Endothelial cell of umbilical vein (primary cell): ENCODE data around the gene ZNF423. TPM values are rescaled to one million over a fixed set of nuclear protein-coding genes. Genes with fewer than 3 reads are reported as not detected.

ENCODE experiments used
- BruUV-seq: library from RNA; stranded (reverse); fragments of 400-500 nt; replicated peaks from 2 replicates; lab custom pipeline; 2021; lab: Mats Ljungman, UMichigan
- CTCF ChIA-PET: fragments of 300-600, 350-600 bp; sonication (Branson Sonifier 250); formaldehyde crosslinking; loops from one replicate; lab custom pipeline; 2021; ENCODE audit warnings: antibody characterized with exemption, inconsistent platforms; lab: Charles Lee
- POLR2A ChIA-PET: fragments of 300-600, 350-600 bp; sonication (Branson Sonifier 250); formaldehyde crosslinking; loops from one replicate; lab custom pipeline; 2021; ENCODE audit warnings: antibody characterized with exemption, inconsistent platforms; lab: Charles Lee
- DNase-seq: peaks from one replicate; pipeline ENCODE4 v3.0.0-alpha.2; 2011; ENCODE audit warnings: low read depth, low spot score
- FAIRE-seq: peaks from 2 replicates; lab custom pipeline; 2011; peaks lifted over from hg19 to GRCh38; lab: Jason Lieb, UNC
- H2AFZ ChIP-seq: 2 replicates; pipeline ENCODE4 v1.6.0; 2012; ENCODE audit warnings: low read depth, low read length, control low read depth, inconsistent platforms
- H3K27ac ChIP-seq: 2 replicates; pipeline ENCODE4 v1.5.1; 2011; ENCODE audit warnings: low read depth, mild to moderate bottlenecking, control low read depth, low read length, moderate library complexity; ENCODE audit not compliant: insufficient read depth
- H3K27me3 ChIP-seq, 2 experiments: 2 replicates each; pipeline versions ENCODE4 v1.6.0 to v1.6.1; 2011; ENCODE audit warnings: low read length in 2 of 2, mixed read lengths in 1 of 2; ENCODE audit not compliant: control insufficient read depth in 2 of 2, insufficient read depth in 2 of 2
- H3K36me3 ChIP-seq, 2 experiments: 2 replicates in 1 of 2; 3 replicates in 1 of 2; pipeline ENCODE4 v1.5.1; 2011; ENCODE audit warnings: low read length in 2 of 2, mild to moderate bottlenecking in 1 of 2, moderate library complexity in 1 of 2; ENCODE audit not compliant: control insufficient read depth in 2 of 2, insufficient read depth in 2 of 2; ENCODE audit errors: extremely low read depth in 1 of 2
- H3K4me1 ChIP-seq: 3 replicates; pipeline ENCODE4 v1.5.1; 2011; ENCODE audit warnings: mild to moderate bottlenecking, low read length; ENCODE audit not compliant: control insufficient read depth, insufficient read depth; ENCODE audit errors: extremely low read depth
- H3K4me2 ChIP-seq: 2 replicates; pipeline ENCODE4 v1.6.1; 2011; ENCODE audit warnings: low read length, control low read depth, mixed read lengths; ENCODE audit not compliant: insufficient read depth
- H3K4me3 ChIP-seq, 3 experiments: fragments of 200-600 bp in 1 of 3; sonication (generic), shearing (Covaris generic) in 1 of 3; replicated peaks in 1 of 3; 2 replicates each; pipeline ENCODE4 v1.5.1; 2011 to 2016; ENCODE audit warnings: control low read depth in 3 of 3, low read length in 3 of 3, mild to moderate bottlenecking in 2 of 3, inconsistent platforms in 1 of 3, low read depth in 1 of 3, moderate library complexity in 1 of 3; ENCODE audit not compliant: insufficient read depth in 1 of 3
- H3K79me2 ChIP-seq: 2 replicates; pipeline ENCODE4 v1.6.0; 2012; ENCODE audit warnings: low read length, inconsistent platforms; ENCODE audit not compliant: control insufficient read depth, insufficient read depth
- H3K9ac ChIP-seq: replicated peaks from 2 replicates; pipeline ENCODE3; 2011; ENCODE audit warnings: low read length, control low read depth; ENCODE audit not compliant: insufficient read depth; ENCODE audit errors: extremely low read depth
- H3K9me1 ChIP-seq: replicated peaks from 3 replicates; pipeline ENCODE4 v1.6.0; 2011; ENCODE audit warnings: mild to moderate bottlenecking, low read length; ENCODE audit not compliant: control insufficient read depth, insufficient read depth; ENCODE audit errors: extremely low read depth
- H3K9me3 ChIP-seq: replicated peaks from 2 replicates; pipeline ENCODE4 v1.5.1; 2012; ENCODE audit warnings: low read length, inconsistent platforms; ENCODE audit not compliant: control insufficient read depth, insufficient read depth
- H4K20me1 ChIP-seq: replicated peaks from 2 replicates; pipeline ENCODE3; 2011; ENCODE audit warnings: mild to moderate bottlenecking, low read length; ENCODE audit not compliant: control insufficient read depth, insufficient read depth; ENCODE audit errors: extremely low read depth
- CTCF ChIP-seq, 2 donors: IDR thresholded peaks; 1 replicate in 1 of 2; 2 replicates in 1 of 2; pipeline ENCODE4 v1.5.1; 2011; ENCODE audit warnings: low read length in 2 of 2, mild to moderate bottlenecking in 2 of 2, moderate library complexity in 2 of 2, control low read depth in 1 of 2, inconsistent platforms in 1 of 2, low read depth in 1 of 2; ENCODE audit not compliant: insufficient read depth in 1 of 2; ENCODE audit errors: extremely low read depth in 1 of 2
- EZH2 ChIP-seq: IDR thresholded peaks from 2 replicates; pipeline ENCODE4 v1.6.1; 2012; ENCODE audit warnings: borderline replicate concordance, low read depth, mild to moderate bottlenecking, moderate library complexity, low read length, inconsistent platforms; ENCODE audit not compliant: severe bottlenecking
- FOS ChIP-seq: IDR thresholded peaks from 2 replicates; pipeline ENCODE4 v1.6.1; 2011; ENCODE audit warnings: mild to moderate bottlenecking, low read length, moderate library complexity, borderline replicate concordance; ENCODE audit not compliant: insufficient read depth
- GATA2 ChIP-seq: IDR thresholded peaks from 2 replicates; pipeline ENCODE4 v1.7.0; 2011; ENCODE audit warnings: low read depth, mild to moderate bottlenecking, moderate library complexity, mixed read lengths, low read length; ENCODE audit not compliant: insufficient read length, insufficient read depth
- JUN ChIP-seq: IDR thresholded peaks from 2 replicates; pipeline ENCODE4 v1.6.1; 2011; ENCODE audit warnings: borderline replicate concordance, low read depth; ENCODE audit not compliant: insufficient read length, insufficient read depth
- MYC ChIP-seq: IDR thresholded peaks from one replicate; pipeline ENCODE4 v1.6.1; 2011; ENCODE audit warnings: mild to moderate bottlenecking, low read depth, low read length
- POLR2A ChIP-seq: IDR thresholded peaks from 2 replicates; pipeline ENCODE4 v1.6.1; 2012; ENCODE audit warnings: low read depth, mild to moderate bottlenecking, control low read depth, low read length
- POLR2AphosphoS5 ChIP-seq: IDR thresholded peaks from 2 replicates; pipeline ENCODE4 v1.6.1; 2012; ENCODE audit warnings: low read depth, mild to moderate bottlenecking, control low read depth, low read length, moderate library complexity; ENCODE audit not compliant: insufficient read depth
- dilution Hi-C: fragments of 300-500 bp; cut with MboI; formaldehyde crosslinking; loops from one replicate; pipeline ENCODE4 v1.15.0; 2019; ENCODE audit warnings: low sequenced_read_pairs; ENCODE audit not compliant: extremely low pct_ligation_motif_present
- intact Hi-C: fragments of 100-400 bp; cut with micrococcal nuclease; formaldehyde crosslinking; loops from one replicate; pipeline ENCODE4 v1.10.0; 2022
- polyA plus RNA-seq, 4 experiments: library from polyadenylated mRNA; depleted of rRNA in 3 of 4; stranded (reverse) in 3 of 4; unstranded in 1 of 4; fragments of >200 nt; gene quantifications; 2 replicates each; pipeline versions ENCODE4 v1.2.1 to v1.2.3, GENCODE V29; 2011 to 2012; ENCODE audit warnings: missing spikeins in 1 of 4
- total RNA-seq: library from RNA; stranded (reverse); gene quantifications from 2 replicates; pipeline ENCODE4 v1.2.3, GENCODE V29; 2021
- TF ChIP-seq, protein P1 (sequence below): IDR thresholded peaks from 2 replicates; pipeline ENCODE4 v1.6.1; 2011; ENCODE audit not compliant: insufficient read depth, insufficient read length

ZNF423 gene
- total and polyA plus RNA-seq, 2 donors (not counting 3 experiments of a cell fraction or from before 2014, with no cell fraction given) = 2.2 to 8.1 TPM

GRCh38 chr16:49567950-49568349, 288.0 kb downstream of the ZNF423 start:
- no peak for DNase-seq
- ChIA-PET POLR2A (no interaction called here), CTCF (interaction anchor here (1.2 kb wide), 1 partner anchor 24 kb away, joined by 3 read pairs; no protein-coding TSS in a partner anchor)
- intact Hi-C loops = no loop called here
- Histone ChIP-seq H3K27ac (no peak overlapping the region), H3K79me2 (no peaks in the 10 kb centered on the region), H2AFZ (no peak overlapping the region), H3K4me3 (no peak overlapping the region), H3K9ac (no peak overlapping the region), H3K9me1 (no peaks in the 10 kb centered on the region), H3K4me1 (no peaks in the 10 kb centered on the region), H3K36me3 (no peaks in the 10 kb centered on the region), H3K27me3 (no peaks in the 10 kb centered on the region), H3K4me2 (no peak overlapping the region), H3K9me3 (no peaks in the 10 kb centered on the region), H4K20me1 (no peaks in the 10 kb centered on the region)
- BruUV-seq = no TSS peak
- TF ChIP-seq, protein P1, sequence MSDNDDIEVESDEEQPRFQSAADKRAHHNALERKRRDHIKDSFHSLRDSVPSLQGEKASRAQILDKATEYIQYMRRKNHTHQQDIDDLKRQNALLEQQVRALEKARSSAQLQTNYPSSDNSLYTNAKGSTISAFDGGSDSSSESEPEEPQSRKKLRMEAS = no peak
- no peak for TF ChIP-seq MYC
- no peak for TF ChIP-seq JUN
- TF ChIP-seq GATA2 = no peak
- TF ChIP-seq POLR2A = no peak
- TF ChIP-seq POLR2AphosphoS5 = no peak
- no peak for TF ChIP-seq EZH2
- no peak for TF ChIP-seq CTCF (IDR thresholded peaks at IDR 0.05; ENCODE audit: extremely low read depth in 1 of 2, insufficient read depth in 1 of 2, low read depth in 1 of 2, low read length in 2 of 2)
- TF ChIP-seq FOS = no peak
- FAIRE-seq = no peak
- dilution Hi-C loops = no loop called here
